SU-DHL-6 (cell line): ENCODE data around the gene EDNRB.

ENCODE experiments used
- H2AFZ ChIP-seq: fragments of 200-600 bp; sonication (generic); 2 replicates; pipeline ENCODE4 v1.6.1; 2014; ENCODE audit warnings: low read depth, mild to moderate bottlenecking, moderate library complexity, mixed read lengths, antibody characterized with exemption, low read length; ENCODE audit not compliant: severe bottlenecking
- H3F3A ChIP-seq: fragments of 200-600 bp; shearing (Covaris generic); 2 replicates; pipeline ENCODE4 v1.6.0; 2016; ENCODE audit warnings: antibody characterized with exemption, mild to moderate bottlenecking; ENCODE audit not compliant: insufficient read depth
- H3K27ac ChIP-seq: fragments of 200-600 bp; sonication (generic); 2 replicates; pipeline ENCODE4 v1.5.1; 2016; ENCODE audit warnings: low read depth, mild to moderate bottlenecking, low read length, moderate library complexity, mixed read lengths
- H3K27me3 ChIP-seq: fragments of 200-600 bp; sonication (generic), shearing (Covaris generic); 2 replicates; pipeline ENCODE4 v1.6.0; 2014; ENCODE audit warnings: mild to moderate bottlenecking, low read length
- H3K36me3 ChIP-seq: fragments of 200-600 bp; sonication (generic); 2 replicates; pipeline ENCODE4 v1.6.1; 2014; ENCODE audit warnings: mild to moderate bottlenecking, low read length, mixed read lengths
- H3K4me2 ChIP-seq: fragments of 300-600, 200-600 bp; shearing (Covaris generic), sonication (generic); 2 replicates; pipeline ENCODE4 v1.6.0; 2014; ENCODE audit warnings: low read length, low read depth, mild to moderate bottlenecking; ENCODE audit not compliant: poor library complexity, severe bottlenecking
- H3K4me3 ChIP-seq: fragments of 200-600 bp; sonication (generic); 2 replicates; pipeline ENCODE4 v1.5.1; 2014; ENCODE audit warnings: antibody characterized with exemption, low read length, mild to moderate bottlenecking, mixed read lengths; ENCODE audit not compliant: insufficient read depth, poor library complexity, severe bottlenecking
- H3K79me2 ChIP-seq: fragments of 200-600 bp; sonication (generic); 2 replicates; pipeline ENCODE4 v1.6.1; 2014; ENCODE audit warnings: mild to moderate bottlenecking, low read length, moderate library complexity; ENCODE audit not compliant: insufficient read depth
- H3K9ac ChIP-seq: fragments of 200-600 bp; sonication (generic); 2 replicates; pipeline ENCODE4 v1.7.0; 2014; ENCODE audit warnings: mild to moderate bottlenecking, low read length
- H3K9me2 ChIP-seq: fragments of 200-600 bp; sonication (generic); replicated peaks from 2 replicates; pipeline ENCODE4 v1.6.1; 2014; ENCODE audit warnings: low read length; ENCODE audit not compliant: insufficient read depth
- H3K9me3 ChIP-seq: fragments of 200-600 bp; sonication (generic); 2 replicates; pipeline ENCODE4 v1.6.1; 2014; ENCODE audit warnings: low read length, mixed read lengths; ENCODE audit not compliant: insufficient read depth
- H4K20me1 ChIP-seq: fragments of 200-600 bp; sonication (generic); 2 replicates; pipeline ENCODE4 v1.6.1; 2014; ENCODE audit warnings: low read depth, mild to moderate bottlenecking, antibody characterized with exemption, low read length, moderate library complexity, mixed read lengths
- CTCF ChIP-seq: fragments of 200-600 bp; sonication (generic); IDR thresholded peaks from one replicate; pipeline ENCODE4 v1.5.1; 2017; ENCODE audit warnings: antibody characterized with exemption, mild to moderate bottlenecking, low read length, moderate library complexity; ENCODE audit not compliant: insufficient read depth, poor library complexity, severe bottlenecking
- EZH2phosphoT487 ChIP-seq: fragments of 200-600 bp; sonication (generic), shearing (Covaris generic); conservative IDR thresholded peaks from 2 replicates; pipeline ENCODE4 v1.6.1; 2018; ENCODE audit warnings: mild to moderate bottlenecking, antibody characterized with exemption, low read length, moderate library complexity, mixed read lengths

Gene EDNRB

DNA sequence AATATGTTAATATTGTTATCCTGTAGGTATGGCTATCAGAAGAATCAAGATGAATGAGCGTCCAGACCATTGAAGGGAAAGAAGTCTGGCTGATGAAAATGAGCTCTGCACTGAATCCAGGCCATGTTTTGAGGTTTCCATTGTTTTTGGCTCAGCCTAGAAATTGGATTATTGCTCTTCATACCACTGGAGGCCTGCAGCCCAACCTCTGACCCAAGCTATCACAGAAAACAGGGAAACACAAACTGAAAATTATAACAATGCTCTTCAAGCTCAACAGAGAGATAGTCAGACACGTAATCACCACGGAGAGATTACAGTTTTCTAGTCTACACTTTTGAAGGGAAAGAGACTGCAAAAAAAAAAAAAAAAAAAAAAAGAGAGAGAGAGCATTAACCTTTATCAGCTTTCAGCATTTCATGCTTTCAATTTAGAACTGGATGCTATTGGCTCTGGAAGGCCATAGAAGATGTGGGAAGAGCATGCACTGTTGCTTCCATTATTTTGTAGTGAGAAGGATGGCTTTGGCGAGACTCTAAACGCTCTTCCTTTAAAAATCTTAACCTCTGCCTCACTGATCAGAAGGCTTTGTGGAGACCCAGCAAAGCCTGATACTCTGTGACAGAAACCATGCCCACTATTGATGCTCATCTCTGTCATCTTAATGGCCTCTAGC, 10.8 kb downstream of the EDNRB start:
- H3K4me3 ChIP-seq = no peak overlapping the region
- no peaks in the 10 kb centered on the region for H3K9me3 ChIP-seq
- H3K4me2 ChIP-seq = no peak overlapping the region
- H4K20me1 ChIP-seq = no peaks in the 10 kb centered on the region
- H3K36me3 ChIP-seq = no peaks in the 10 kb centered on the region
- TF ChIP-seq CTCF (no peak), EZH2phosphoT487 (no peak)
- H3K9me2 ChIP-seq = no peaks in the 10 kb centered on the region
- H3K27ac ChIP-seq = no peak overlapping the region
- no peaks in the 10 kb centered on the region for H3F3A ChIP-seq
- no peaks in the 10 kb centered on the region for H3K79me2 ChIP-seq
- H3K9ac ChIP-seq = no peak overlapping the region
- H3K27me3 ChIP-seq = no peaks in the 10 kb centered on the region
- no peak overlapping the region for H2AFZ ChIP-seq

- Histone ChIP-seq H3K27me3 (no peaks in the 10 kb centered on the region), H3K36me3 (no peaks in the 10 kb centered on the region)
Measured at GRCh38 chr13:77904031-77904430, 14.6 kb downstream of the EDNRB start.

GRCh38 chr13:77903435-77903834, 15.2 kb downstream of the EDNRB start:
- Histone ChIP-seq H3K27me3 (no peaks in the 10 kb centered on the region), H3K9me3 (no peaks in the 10 kb centered on the region), H3K4me2 (no peak overlapping the region), H2AFZ (no peak overlapping the region), H3K9ac (no peak overlapping the region), H3K9me2 (no peaks in the 10 kb centered on the region), H3K27ac (no peak overlapping the region), H4K20me1 (no peaks in the 10 kb centered on the region), H3K79me2 (no peaks in the 10 kb centered on the region), H3K36me3 (no peaks in the 10 kb centered on the region), H3K4me3 (no peak overlapping the region), H3F3A (no peaks in the 10 kb centered on the region)
- TF ChIP-seq EZH2phosphoT487 (no peak), CTCF (no peak)

More at GRCh38 chr13:77904031-77904430, 14.6 kb downstream of the EDNRB start:
- Histone ChIP-seq H3K79me2 (no peaks in the 10 kb centered on the region), H4K20me1 (no peaks in the 10 kb centered on the region), H3K9me3 (no peaks in the 10 kb centered on the region), H3K9me2 (no peaks in the 10 kb centered on the region), H3K4me2 (no peak overlapping the region), H3K4me3 (no peak overlapping the region), H3K27ac (no peak overlapping the region), H3F3A (no peaks in the 10 kb centered on the region), H3K9ac (no peak overlapping the region), H2AFZ (no peak overlapping the region)
- TF ChIP-seq CTCF (no peak), EZH2phosphoT487 (no peak)
